Peyer's patch (tissue), 4 donors: ENCODE data around the gene ALG3.

Source experiments
- CTCF ChIP-seq, 6 experiments: fragments of 450-650 bp in 4 of 6; fragments of 200-600 bp in 2 of 6; sonication (generic) in 1 of 6; IDR thresholded peaks; one replicate each; pipeline ENCODE4 v1.5.1; 2017 to 2019; ENCODE audit warnings: antibody characterized with exemption in 6 of 6, mild to moderate bottlenecking in 3 of 6, moderate library complexity in 1 of 6
- POLR2A ChIP-seq, 2 donors: fragments of 450-650 bp; IDR thresholded peaks; one replicate each; pipeline ENCODE4 v1.5.1; 2017; ENCODE audit warnings: antibody characterized with exemption in 2 of 2, mild to moderate bottlenecking in 2 of 2, moderate library complexity in 2 of 2

- TF ChIP-seq CTCF (IDR thresholded peaks at IDR 0.05) (no peak), POLR2A (IDR thresholded peaks at IDR 0.05) (no peak)
Measured at GRCh38 chr3:184262764-184263179, 14.0 kb upstream of the ALG3 start.
